NCI-H1436 (cell line): ENCODE measurements around the gene ZSCAN18.

Source experiments
- DNase-seq: peaks from one replicate; lab custom pipeline; 2025; lab: John Stamatoyannopoulos, UW

The ZSCAN18 gene

DNA sequence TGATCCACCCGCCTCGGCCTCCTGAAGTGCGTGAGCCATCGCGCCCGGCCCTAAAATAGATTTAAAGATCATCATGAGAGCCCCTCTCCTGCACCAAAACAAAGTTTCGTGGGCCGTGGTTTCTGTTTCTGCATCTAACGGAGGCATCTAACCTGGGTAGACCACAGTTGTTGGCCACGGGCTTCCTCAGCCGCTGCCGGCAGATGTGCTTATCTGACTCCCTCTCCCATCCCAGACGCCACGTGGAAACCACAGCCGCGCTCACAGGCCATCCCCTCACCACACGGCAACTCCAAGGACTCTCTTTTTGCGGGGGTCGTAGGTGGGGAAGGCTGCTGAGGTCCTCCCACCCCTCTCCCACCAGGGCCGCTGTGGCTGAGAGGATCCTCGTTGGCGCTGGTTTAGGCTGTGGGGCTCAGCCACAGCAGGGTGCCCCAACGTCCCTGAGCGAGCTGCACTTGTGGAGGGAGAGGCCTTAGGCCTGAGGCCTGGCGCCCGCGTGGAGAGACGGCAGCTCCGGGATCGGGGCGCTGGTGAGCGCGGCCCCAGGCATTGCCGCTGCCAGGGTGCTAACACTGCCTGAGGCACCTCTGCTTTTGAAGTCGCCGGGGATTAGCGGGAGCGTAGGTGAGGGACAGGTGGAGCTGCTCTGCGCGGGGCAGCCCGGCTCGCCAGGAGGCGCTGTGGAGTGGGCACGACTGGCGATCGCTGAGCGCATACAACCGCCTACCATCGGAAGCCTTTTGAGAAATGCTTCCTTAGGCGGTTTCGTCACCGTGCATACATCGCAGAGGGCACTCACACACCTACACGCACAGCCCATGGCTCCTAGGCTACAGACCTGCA is 55.3 kb downstream of the ZSCAN18 start:
- no peak for DNase-seq

DNA sequence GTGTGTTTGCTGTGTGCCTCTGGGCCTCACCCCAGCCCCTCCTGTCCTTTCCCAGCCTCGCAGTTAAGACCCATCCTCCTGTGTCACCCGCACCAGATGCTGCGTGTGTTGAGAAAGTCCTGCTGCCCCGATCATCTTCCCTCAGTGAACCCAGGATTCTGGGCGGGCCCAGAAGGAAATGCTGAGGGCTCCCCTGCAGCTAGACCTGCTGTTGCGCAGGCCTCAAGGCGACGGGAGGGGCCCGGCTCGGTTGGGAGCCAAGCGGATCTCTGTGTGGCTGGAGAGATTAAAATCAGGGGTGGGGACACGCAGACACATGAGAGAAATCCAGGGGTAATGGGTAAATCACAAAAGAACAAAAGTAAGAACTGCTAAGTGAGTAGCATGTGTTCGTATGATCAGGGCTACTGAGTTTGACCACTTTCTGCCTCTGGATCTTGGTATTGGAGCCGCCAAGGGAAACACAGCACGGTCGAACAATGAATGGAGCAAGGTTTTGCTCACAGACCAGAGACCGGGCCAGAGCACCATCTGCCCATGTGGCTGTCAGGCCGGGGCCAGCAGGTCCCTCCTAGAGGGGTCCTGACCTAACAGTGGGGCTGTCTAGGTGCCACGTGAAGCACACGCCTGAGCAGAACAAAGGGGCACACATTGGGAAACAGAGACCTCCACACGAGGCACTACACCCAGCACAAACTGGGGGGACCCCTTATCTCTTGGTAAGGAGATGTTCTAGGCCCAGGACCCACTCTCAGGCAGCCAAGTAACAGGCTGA is 57.1 kb downstream of the ZSCAN18 start:
- no peak for DNase-seq

DNA sequence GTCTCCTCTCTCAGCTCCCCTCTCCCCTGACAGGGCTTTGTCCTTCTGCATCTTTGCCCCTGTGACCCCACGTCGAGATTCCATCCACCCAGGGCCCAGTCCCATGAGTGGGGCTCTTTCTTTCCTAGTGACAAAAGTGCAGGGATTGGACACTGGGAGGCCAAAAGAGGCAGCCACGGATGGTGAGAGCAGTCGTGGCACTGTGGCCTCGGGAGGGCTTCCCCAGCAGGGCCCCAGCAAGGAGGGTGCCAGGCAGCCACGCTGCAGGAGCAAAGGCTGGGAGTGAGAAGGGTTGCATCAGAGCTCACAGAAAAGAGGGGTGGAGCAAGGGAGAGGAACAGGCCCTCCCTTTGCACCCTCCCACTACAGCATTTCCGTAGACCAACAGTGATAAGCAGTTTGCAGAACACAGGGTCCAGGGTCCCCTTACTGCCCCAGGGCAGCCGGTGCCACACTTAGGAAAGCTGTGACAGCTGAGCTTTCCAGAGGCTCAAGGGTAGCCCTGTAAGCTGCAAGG is 59.3 kb downstream of the ZSCAN18 start:
- no peak for DNase-seq

DNA sequence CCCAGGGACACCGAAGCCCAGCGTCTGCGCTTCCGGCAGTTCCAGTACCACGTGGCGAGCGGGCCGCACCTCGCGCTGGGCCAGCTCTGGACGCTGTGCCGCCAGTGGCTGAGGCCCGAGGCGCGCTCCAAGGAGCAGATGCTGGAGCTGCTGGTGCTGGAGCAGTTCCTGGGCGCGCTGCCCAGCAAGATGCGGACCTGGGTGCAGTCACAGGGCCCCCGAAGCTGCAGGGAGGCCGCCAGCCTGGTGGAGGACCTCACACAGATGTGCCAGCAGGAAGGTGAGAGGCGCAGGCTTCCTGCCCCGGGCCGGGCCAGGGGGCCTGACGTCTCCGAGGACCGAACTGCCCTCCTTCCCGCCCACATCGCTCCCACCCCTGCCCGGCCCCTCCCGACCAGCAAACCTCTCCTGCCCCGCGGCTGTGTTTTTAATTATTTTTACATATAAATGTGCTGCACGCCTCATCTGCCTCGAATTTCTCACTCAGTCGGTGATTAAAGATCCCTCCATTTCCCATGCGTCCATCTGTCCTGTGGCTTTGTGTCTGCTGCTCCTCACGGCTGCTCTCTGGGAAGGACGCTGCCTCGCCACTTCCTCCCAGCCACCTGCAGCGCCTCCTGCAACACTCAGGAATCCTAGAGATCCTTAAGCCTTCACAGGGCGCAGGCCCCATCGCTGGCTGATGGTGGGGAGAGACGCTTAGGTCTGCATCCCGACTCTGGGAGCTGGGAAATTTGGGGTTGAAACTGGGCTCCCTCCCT is 59.9 kb downstream of the ZSCAN18 start:
- DNase-seq, result no peak

DNA sequence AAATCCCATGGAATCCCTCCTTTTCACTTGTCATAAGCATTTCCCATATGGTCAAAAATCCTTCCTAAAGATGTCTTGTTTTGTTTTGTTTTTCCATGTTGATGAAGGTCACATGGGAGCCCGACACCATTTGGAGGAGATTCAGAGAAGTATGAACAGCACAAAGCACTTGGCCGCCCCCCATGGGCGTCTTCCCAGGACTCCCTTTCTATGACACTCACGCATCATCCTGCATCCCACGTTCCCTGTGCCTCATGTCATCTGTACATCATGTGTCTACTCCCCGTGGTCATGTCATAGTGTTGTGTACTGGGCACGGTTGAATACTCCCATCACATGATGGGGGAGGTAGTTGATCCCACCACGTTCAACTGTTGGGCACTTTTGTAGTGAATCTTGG is 62.2 kb downstream of the ZSCAN18 start:
- no peak for DNase-seq

DNA sequence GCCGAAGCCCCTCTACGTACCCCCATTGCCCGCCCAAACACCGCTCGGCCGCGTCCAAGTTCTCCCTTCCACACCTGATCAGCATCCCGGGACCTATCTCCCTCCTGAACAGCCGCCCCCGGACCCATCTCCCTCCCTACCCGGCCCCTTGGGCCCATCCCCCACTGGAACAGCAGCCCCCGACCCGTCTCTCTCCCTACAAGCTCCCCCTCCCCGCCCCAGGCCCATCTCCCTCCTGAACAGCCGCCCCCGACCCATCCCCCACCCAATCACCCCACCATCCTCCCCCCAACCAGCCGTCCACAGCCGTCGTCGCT is 63.6 kb downstream of the ZSCAN18 start:
- no peak for DNase-seq
